SK-N-SH (cell line): ENCODE measurements around the gene SLC2A13. TPM values are rescaled to one million over a fixed set of nuclear protein-coding genes. Genes with fewer than 3 reads are reported as not detected.

ENCODE experiments used
- CTCF ChIA-PET: fragments of 300-600, 350-600 bp; formaldehyde crosslinking; extraction: SDS; loops from one replicate; lab custom pipeline; 2021; lab: Yijun Ruan, JAX
- POLR2A ChIA-PET: fragments of 350-600 bp; sonication (Branson Sonifier 250); formaldehyde crosslinking; extraction: SDS; loops from one replicate; lab custom pipeline; 2020; ENCODE audit warnings: antibody characterized with exemption, inconsistent platforms; lab: Yijun Ruan, JAX
- DNase-seq: peaks from one replicate; pipeline ENCODE4 v3.0.0; 2012
- H2AFZ ChIP-seq: fragments of 200-600 bp; sonication (generic); 2 replicates; pipeline ENCODE4 v1.8.1; 2016; ENCODE audit warnings: antibody characterized with exemption, mild to moderate bottlenecking, low read depth
- H3F3A ChIP-seq: fragments of 200-600 bp; sonication (generic); replicated peaks from 2 replicates; pipeline ENCODE3; 2016; ENCODE audit warnings: antibody characterized with exemption, mild to moderate bottlenecking; ENCODE audit not compliant: insufficient read depth
- H3K27ac ChIP-seq, 2 experiments: fragments of 200-500 bp in 1 of 2; fragments of 200-600 bp in 1 of 2; sonication (Bioruptor generic) in 1 of 2; sonication (generic), shearing (Covaris generic) in 1 of 2; 2 replicates each; pipeline versions ENCODE4 v1.5.1 to v1.6.1; 2014 to 2016; ENCODE audit warnings: low read depth in 2 of 2, inconsistent platforms in 1 of 2, low read length in 1 of 2, mild to moderate bottlenecking in 1 of 2, mixed read lengths in 1 of 2
- H3K27me3 ChIP-seq: fragments of 200-600 bp; sonication (generic), shearing (Covaris generic); 2 replicates; pipeline ENCODE4 v1.6.1; 2016; ENCODE audit warnings: mixed run types; ENCODE audit not compliant: insufficient read depth
- H3K36me3 ChIP-seq, 2 experiments: fragments of 200-500 bp in 1 of 2; fragments of 200-600 bp in 1 of 2; sonication (Bioruptor generic) in 1 of 2; sonication (generic) in 1 of 2; replicated peaks in 1 of 2; 2 replicates each; pipeline versions ENCODE3 to v1.5.1; 2014 to 2016; ENCODE audit warnings: low read length in 1 of 2, mild to moderate bottlenecking in 1 of 2; ENCODE audit not compliant: insufficient read depth in 2 of 2, control insufficient read depth in 1 of 2
- H3K4me1 ChIP-seq, 2 experiments: fragments of 200-500 bp in 1 of 2; fragments of 200-600 bp in 1 of 2; sonication (Bioruptor generic) in 1 of 2; sonication (generic), shearing (Covaris generic) in 1 of 2; 2 replicates each; pipeline versions ENCODE4 v1.5.1 to v1.6.1; 2014 to 2016; ENCODE audit warnings: low read depth in 1 of 2, low read length in 1 of 2, mixed run types in 1 of 2; ENCODE audit not compliant: insufficient read depth in 2 of 2, control insufficient read depth in 1 of 2
- H3K4me2 ChIP-seq: fragments of 200-600 bp; sonication (generic), shearing (Covaris generic); 2 replicates; pipeline ENCODE4 v1.6.1; 2017; ENCODE audit warnings: mixed run types
- H3K4me3 ChIP-seq, 2 experiments: fragments of 200-500 bp in 1 of 2; fragments of 200-600 bp in 1 of 2; sonication (Bioruptor generic) in 1 of 2; sonication (generic), shearing (Covaris generic) in 1 of 2; 2 replicates each; pipeline versions ENCODE4 v1.5.1 to v1.8.1; 2014 to 2016; ENCODE audit warnings: low read depth in 2 of 2, inconsistent platforms in 1 of 2, low read length in 1 of 2, mild to moderate bottlenecking in 1 of 2, mixed read lengths in 1 of 2, moderate library complexity in 1 of 2
- H3K79me2 ChIP-seq: fragments of 200-600 bp; sonication (generic); 2 replicates; pipeline ENCODE4 v1.8.1; 2017; ENCODE audit warnings: mild to moderate bottlenecking; ENCODE audit not compliant: insufficient read depth
- H3K9ac ChIP-seq: fragments of 200-600 bp; sonication (generic); 2 replicates; pipeline ENCODE4 v1.6.1; 2017; ENCODE audit warnings: mixed run types
- H3K9me2 ChIP-seq: fragments of 200-600 bp; sonication (generic); 2 replicates; pipeline ENCODE4 v1.6.1; 2017; ENCODE audit warnings: mixed run types
- H3K9me3 ChIP-seq: fragments of 200-600 bp; sonication (generic); 2 replicates; pipeline ENCODE4 v1.6.1; 2017; ENCODE audit warnings: mixed run types, mild to moderate bottlenecking, moderate library complexity
- H4K20me1 ChIP-seq: fragments of 200-600 bp; sonication (generic); 2 replicates; pipeline ENCODE4 v1.6.1; 2017; ENCODE audit warnings: mild to moderate bottlenecking, mixed run types; ENCODE audit not compliant: insufficient read depth
- CTCF ChIP-seq: fragments of 200-600 bp; sonication (generic); IDR thresholded peaks from 2 replicates; pipeline ENCODE4 v1.6.1; 2017; ENCODE audit warnings: antibody characterized with exemption, mild to moderate bottlenecking, moderate library complexity
- EP300 ChIP-seq, 2 experiments: IDR thresholded peaks; 2 replicates each; pipeline versions ENCODE4 v1.4.0 to v1.6.1; 2012; ENCODE audit warnings: borderline replicate concordance in 1 of 2, low read depth in 1 of 2, low read length in 1 of 2
- FOSL2 ChIP-seq: IDR thresholded peaks from 2 replicates; pipeline ENCODE4 v1.4.0; 2012; ENCODE audit warnings: low read depth, mild to moderate bottlenecking, moderate library complexity, borderline replicate concordance
- FOXJ3 ChIP-seq: sonication (generic); formaldehyde crosslinking; IDR thresholded peaks from 2 replicates; pipeline ENCODE4 v1.5.1; 2020; ENCODE audit warnings: mild to moderate bottlenecking, missing genetic modification reagents
- GABPA ChIP-seq: IDR thresholded peaks from 2 replicates; pipeline ENCODE4 v1.4.0; 2012; ENCODE audit warnings: low read depth, mild to moderate bottlenecking
- IRF3 ChIP-seq: fragments of 150-350 bp; IDR thresholded peaks from 2 replicates; pipeline ENCODE4 v1.6.1; 2016; ENCODE audit warnings: mild to moderate bottlenecking, low read depth, low read length
- MAX ChIP-seq: IDR thresholded peaks from 2 replicates; pipeline ENCODE4 v1.4.0; 2012; ENCODE audit warnings: low read depth
- MXI1 ChIP-seq: IDR thresholded peaks from 2 replicates; pipeline ENCODE4 v1.6.1; 2012; ENCODE audit warnings: mild to moderate bottlenecking, low read depth, low read length, improper control_type of control experiment
- PBX3 ChIP-seq: IDR thresholded peaks from 2 replicates; pipeline ENCODE4; 2012
- RAD21 ChIP-seq: IDR thresholded peaks from 2 replicates; pipeline ENCODE4 v1.6.1; 2012; ENCODE audit warnings: mild to moderate bottlenecking, low read length
- REST ChIP-seq: IDR thresholded peaks from 2 replicates; pipeline ENCODE4 v1.6.1; 2012; ENCODE audit warnings: mild to moderate bottlenecking, low read depth, low read length, moderate library complexity
- SMC3 ChIP-seq: IDR thresholded peaks from 2 replicates; pipeline ENCODE4 v1.6.1; 2012; ENCODE audit warnings: low read depth, low read length, improper control_type of control experiment
- TCF12 ChIP-seq: IDR thresholded peaks from 2 replicates; pipeline ENCODE4 v1.4.0; 2012
- TEAD4 ChIP-seq: IDR thresholded peaks from 2 replicates; pipeline ENCODE4 v1.4.0; 2012; ENCODE audit warnings: mild to moderate bottlenecking, borderline replicate concordance; ENCODE audit not compliant: insufficient read depth
- USF1 ChIP-seq: IDR thresholded peaks from 2 replicates; pipeline ENCODE4 v1.4.0; 2012; ENCODE audit warnings: low read depth, borderline replicate concordance
- USF2 ChIP-seq: fragments of 150-350 bp; IDR thresholded peaks from 2 replicates; pipeline ENCODE4 v1.6.1; 2017; ENCODE audit warnings: antibody characterized with exemption, low read length, low read depth, borderline replicate concordance
- YY1 ChIP-seq: IDR thresholded peaks from 2 replicates; pipeline ENCODE4 v1.4.0; 2012; ENCODE audit warnings: low read depth, mild to moderate bottlenecking
- WGBS: methylation state at CpG from one replicate; pipeline ENCODE4 v1.1.6; 2017; ENCODE audit warnings: low lambda C conversion rate; 5-methylcytosine and 5-hydroxymethylcytosine counted together
- polyA plus RNA-seq, 3 experiments: library from polyadenylated mRNA; depleted of rRNA; stranded (reverse); fragments of >200 nt; gene quantifications; 2 replicates each; pipeline ENCODE4 v1.2.3, GENCODE V29; 2012

Gene SLC2A13
- polyA plus RNA-seq, 1 of the 3 experiments (the other 2 are of a cell fraction) = 0.21 TPM

- Histone ChIP-seq H3K36me3 (no peaks in the 10 kb centered on the region), H3K79me2 (no peaks in the 10 kb centered on the region), H3K9ac (no peak overlapping the region), H2AFZ (peak overlapping the region; percentile 91), H3K27ac (no peak overlapping the region), H3K4me1 (peaks cover 0 to 8% of the 10 kb centered on the region in 2 experiments; a peak in 3 of 4 replicates), H3K4me3 (peak overlapping the region; percentile 69 to 94), H3F3A (peaks cover 8% of the 10 kb centered on the region), H3K9me2 (no peaks in the 10 kb centered on the region), H4K20me1 (no peaks in the 10 kb centered on the region), H3K9me3 (no peaks in the 10 kb centered on the region), H3K4me2 (peak overlapping the region; percentile 90), H3K27me3 (no peaks in the 10 kb centered on the region)
- ChIA-PET CTCF (interaction anchor here (0.6 to 1.6 kb wide), 5 partner anchors 10 to 383 kb away, joined by 3 to 9 read pairs (median 4); no protein-coding TSS in a partner anchor), POLR2A (interaction anchor here (0.6 kb wide), 1 partner anchor 491 kb away, joined by 3 read pairs; no protein-coding TSS in a partner anchor)
- DNase-seq = no peak
- 36% methylated on average over 10 of the region's 20 CpGs for WGBS
- TF ChIP-seq IRF3 (no peak), FOXJ3 (CRISPR knock-in tag) (no peak), PBX3 (no peak), USF1 (no peak), FOSL2 (no peak), RAD21 (no peak), MAX (no peak), TCF12 (no peak), MXI1 (no peak; the same call in 1 of the 2 replicates), USF2 (no peak), CTCF (no peak), TEAD4 (no peak), SMC3 (no peak), YY1 (no peak), GABPA (no peak), REST (no peak), EP300 (IDR thresholded peaks at IDR 0.05; ENCODE audit: borderline replicate concordance in 1 of 2, low read depth in 1 of 2, low read length in 1 of 2) (no peak)
Observed at GRCh38 chr12:40104461-40105264, 1.2 kb downstream of the SLC2A13 start.
